Activated CD4-positive, alpha-beta T cell treated with anti-CD3 and anti-CD28 coated beads, Interleukin-2, amount 50 U/mL, for 24 hours (primary cell): Measurements from ENCODE around the gene NSMF.

Source experiments
- DNase-seq, 2 donors: peaks; one replicate each; pipeline ENCODE4 v3.0.0-alpha.2; 2020; ENCODE audit warnings: low read depth in 1 of 2, low spot score in 1 of 2

NSMF gene

GRCh38 chr9:137492464-137493363 is 33.6 kb upstream of the NSMF start:
- DNase-seq = no peak

DNA sequence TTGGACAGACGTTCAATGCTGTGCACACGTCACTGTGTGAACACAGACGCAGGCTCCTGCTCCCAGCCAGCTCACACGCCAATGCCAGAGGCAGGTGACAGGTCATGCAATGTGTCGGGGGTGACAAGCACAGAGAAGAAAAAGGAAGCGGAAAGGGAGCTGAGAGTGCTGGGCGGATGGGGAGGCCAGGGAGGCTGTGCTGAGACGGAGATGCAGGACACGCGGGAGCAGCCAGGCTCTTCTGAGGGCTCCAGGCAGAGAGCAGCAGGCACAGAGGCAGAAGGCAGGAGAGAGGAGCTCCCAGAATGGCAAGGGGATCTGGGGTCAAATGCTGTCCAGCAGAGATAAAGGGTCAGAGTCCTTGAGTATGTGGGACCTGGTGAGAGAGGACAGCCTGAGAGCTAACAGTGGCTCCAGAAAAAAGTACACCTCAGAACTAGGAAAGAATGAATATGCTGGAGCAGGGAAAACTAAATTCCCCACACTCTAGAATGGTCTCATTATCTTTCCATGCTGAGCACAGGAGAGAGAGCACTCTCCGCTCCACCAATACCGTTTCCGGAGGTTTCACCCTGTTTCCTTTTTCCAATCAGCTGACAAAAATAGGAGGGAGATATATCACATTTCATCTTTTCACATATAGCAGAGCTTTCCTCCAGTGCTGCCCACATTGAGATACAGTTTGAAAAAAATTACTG is 32.8 kb upstream of the NSMF start:
- DNase-seq = no peak

DNA sequence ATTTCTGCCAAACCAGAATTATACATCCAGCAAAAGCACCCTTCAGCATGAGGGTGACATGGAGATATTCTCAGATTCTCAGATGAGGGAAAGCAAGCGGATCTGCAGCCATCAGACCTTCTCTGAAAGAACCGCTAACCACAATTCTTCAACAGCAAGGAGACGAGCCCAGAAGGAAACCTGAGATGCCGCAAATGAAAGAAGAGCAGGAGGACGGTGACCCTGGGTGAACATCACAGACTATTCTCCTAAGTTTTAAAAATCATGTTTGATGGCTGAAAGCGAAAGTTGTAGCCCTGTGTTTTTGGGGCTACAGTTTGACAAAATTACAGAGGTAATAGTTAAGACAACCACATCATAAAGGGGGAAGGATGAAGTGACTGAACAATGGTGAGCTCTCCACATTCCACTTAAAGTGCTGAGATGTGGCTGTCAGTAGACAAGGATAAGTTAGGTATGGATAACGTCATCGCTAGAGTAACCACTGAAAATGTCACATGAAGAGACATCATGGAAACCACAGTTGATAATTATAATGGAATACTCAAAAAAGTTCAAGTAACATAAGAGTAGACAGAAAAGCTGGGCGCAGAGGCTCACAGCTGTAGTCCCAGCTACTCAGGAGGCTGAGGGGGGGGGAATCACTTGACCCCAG is 31.5 kb upstream of the NSMF start:
- no peak for DNase-seq

GRCh38 chr9:137488906-137489305 is 29.8 kb upstream of the NSMF start:
- no peak for DNase-seq

- DNase-seq = no peak
These were observed 29.2 kb upstream of the NSMF start for GRCh38 chr9:137488327-137488653.

GRCh38 chr9:137487454-137488326 is 28.6 kb upstream of the NSMF start:
- no peak for DNase-seq

GRCh38 chr9:137486545-137487453 is 27.7 kb upstream of the NSMF start:
- no peak for DNase-seq

GRCh38 chr9:137486141-137486490 is 27.0 kb upstream of the NSMF start:
- DNase-seq = no peak

- no peak for DNase-seq
These were observed 26.4 kb upstream of the NSMF start for GRCh38 chr9:137485343-137486140.

DNA sequence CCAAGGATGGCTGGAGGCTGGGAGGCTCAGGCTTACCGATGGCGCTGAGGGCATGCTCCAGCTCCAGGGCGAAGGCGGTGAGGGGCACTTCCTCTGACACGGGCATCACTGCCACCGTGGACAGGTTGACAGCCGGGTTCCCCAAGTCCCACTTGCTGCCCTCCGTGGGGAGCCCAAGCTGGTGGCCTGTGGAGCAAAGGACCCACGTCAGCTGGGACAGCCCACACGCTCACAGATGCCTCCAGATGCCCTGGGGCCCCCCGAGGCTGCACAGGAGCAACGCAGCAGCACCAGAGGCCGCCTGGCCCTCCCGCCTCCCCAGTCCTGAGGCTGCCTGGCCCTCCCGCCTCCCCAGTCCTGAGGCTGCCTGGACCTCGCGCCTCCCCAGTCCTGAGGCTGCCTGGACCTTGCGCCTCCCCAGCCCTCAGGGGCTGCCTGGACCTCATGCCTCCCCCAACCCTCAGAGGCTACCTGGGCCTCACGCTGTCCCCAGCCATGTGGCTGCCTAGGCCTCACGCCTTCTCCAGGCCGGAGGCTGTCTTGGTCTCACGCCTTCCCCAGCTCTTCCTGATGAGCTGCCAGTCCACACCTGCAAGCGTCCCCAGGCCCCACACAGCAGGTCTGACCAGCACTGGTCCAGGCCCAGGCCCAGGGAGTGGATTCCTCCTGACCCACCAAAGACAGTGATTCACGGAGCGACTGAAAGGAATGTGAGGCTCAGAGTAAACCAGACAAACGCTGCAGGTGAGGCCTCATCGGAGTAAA is 25.6 kb upstream of the NSMF start:
- no peak for DNase-seq

- DNase-seq = no peak
These were observed 23.1 kb upstream of the NSMF start for GRCh38 chr9:137482094-137482781.

DNA sequence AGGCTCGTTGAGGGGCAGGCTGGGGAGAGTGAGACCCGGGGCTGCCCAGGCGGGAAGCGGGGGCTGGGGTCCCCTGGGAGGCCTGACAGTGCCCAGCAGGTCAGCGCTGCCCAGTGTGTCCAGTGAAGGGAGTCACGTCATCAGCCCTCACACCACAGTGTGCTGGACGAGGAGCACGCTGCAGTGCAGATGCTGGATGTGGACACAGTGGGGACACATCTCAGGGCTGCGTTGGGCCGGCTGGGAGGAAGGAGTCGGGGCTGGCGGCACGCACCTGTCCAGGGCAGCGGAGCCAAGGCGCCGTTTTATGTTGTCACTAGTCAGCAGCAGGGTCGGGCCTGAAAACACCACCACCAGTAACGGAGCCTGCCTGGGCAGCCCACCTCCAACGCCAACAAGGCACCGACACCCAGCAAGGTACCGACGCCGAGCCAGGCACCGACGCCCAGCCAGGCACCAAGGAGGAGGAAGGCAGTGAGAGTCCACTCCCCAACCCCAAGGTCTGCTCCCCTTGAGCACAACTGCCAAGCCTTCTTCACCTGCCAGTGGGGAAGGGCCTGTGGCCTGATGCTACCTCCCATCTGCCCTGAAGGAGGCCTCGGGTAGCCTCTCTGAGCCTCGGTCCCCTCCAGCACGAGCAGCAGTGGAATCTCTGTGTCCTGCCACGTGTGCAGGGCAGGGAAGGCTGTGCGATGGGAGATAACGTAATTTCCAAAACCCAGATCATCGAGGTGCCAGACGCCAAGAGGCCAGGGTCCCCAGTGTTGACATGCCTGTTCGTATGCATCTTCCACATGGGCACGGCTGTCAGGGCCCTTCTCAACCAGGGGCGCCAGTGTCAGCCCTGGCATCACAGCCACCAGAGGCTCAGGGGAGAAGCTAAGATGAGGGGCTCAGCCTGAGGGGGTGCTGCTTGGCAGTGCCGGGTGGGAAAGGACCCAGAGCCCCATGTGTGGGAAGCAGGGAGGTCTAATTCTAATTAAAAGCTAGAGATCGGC is 21.9 kb upstream of the NSMF start:
- DNase-seq = no peak

DNA sequence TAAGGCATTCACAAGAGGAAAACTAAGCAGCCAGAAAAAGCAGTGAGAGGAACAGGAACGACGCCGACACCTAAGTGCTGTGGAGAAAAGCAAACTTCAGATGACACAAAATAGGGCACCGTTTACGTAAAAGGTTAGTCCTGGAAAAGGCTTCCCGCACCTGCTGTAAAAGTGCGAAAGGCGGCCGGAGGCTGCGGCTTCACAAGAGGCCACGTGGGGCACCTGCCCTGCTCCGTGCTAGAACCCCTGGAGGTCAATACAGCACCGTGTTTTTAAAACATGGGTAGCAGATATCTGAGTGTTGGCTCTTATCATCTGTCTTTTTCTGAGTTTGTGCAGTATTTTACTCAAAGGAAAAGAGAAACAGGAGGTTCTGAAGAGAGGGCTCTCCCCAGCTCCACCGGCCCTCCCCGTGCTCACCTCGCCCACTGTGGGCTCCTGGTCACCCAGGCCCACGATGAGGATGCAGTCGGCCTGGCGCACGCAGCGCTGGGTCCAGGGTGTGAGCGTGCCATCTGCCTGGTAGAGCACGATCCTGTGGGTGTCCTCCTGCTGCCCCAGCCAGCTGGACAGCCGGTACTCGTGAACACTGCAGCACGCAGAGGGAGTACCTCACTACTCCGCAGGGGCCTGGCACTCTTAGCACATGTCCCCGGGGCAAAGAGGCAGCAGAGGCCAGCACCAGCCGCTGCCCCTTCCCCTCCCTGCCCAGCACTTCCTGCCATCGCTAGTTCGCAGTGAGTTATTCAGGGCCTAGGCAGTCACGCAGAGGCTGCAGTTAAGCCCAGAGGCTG is 21.0 kb upstream of the NSMF start:
- no peak for DNase-seq

- no peak for DNase-seq
These were observed 20.1 kb upstream of the NSMF start for GRCh38 chr9:137478962-137479861.

GRCh38 chr9:137478613-137478961 is 19.5 kb upstream of the NSMF start:
- no peak for DNase-seq
